Transverse colon (tissue), 4 donors: ENCODE results near the gene FGR.

Source experiments
- CTCF ChIP-seq, 5 experiments: fragments of 200-600 bp in 3 of 5; fragments of 450-650 bp in 2 of 5; sonication (generic) in 3 of 5; IDR thresholded peaks; 1 replicate in 2 of 5; 2 replicates in 3 of 5; pipeline ENCODE4 v1.5.1; 2016 to 2017; ENCODE audit warnings: antibody characterized with exemption in 5 of 5, inconsistent platforms in 3 of 5, mild to moderate bottlenecking in 2 of 5, moderate library complexity in 1 of 5
- POLR2A ChIP-seq: fragments of 450-650 bp; IDR thresholded peaks from one replicate; pipeline ENCODE4 v1.6.1; 2016; ENCODE audit warnings: antibody characterized with exemption, mild to moderate bottlenecking, moderate library complexity
- POLR2AphosphoS5 ChIP-seq, 3 donors: sonication (generic); formaldehyde crosslinking; IDR thresholded peaks; one replicate each; pipeline ENCODE4 v1.6.1; 2016; ENCODE audit warnings: antibody characterized with exemption in 3 of 3

DNA sequence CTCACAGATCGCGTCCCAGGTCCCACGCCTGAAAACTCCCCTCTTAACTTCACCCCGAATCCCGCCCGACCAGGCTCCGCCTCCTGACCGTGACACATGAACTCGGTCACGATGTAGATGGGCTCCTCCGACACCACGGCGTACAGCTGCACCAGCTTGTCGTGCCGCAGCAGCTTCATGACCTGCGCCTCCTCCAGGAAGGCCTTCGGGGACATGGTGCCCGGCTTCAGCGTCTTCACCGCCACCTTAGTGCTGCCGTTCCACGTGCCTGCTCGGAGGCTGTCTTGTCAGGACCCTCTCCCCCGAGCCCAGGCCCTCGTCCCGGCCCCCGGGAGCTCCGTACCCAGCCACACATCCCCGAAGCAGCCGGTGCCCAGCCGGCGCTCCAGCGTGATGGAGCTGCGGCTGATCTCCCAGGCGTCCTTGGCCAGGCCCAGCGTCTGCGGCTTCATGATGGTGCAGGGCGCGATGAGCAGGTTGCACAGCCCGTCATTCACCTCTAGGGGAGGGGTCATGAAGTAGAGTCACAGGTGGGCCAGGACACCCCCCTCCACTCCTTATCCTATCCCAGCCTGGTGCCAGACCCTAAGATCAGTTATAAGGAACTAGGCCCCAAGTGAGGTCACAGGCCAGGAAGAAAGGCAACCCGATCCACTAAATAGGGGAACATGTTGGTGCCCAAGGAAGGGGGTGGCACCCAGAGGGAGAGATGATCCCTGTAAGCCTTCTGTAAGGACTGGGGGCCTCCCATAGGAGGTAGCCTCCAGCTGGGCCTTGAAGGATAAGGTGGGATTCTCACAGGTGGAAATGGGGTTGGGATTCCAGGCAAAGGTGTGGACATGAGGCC lies 19.4 kb downstream of the FGR start:
- TF ChIP-seq CTCF (IDR thresholded peaks at IDR 0.05) (no peak), POLR2A (no peak), POLR2AphosphoS5 (IDR thresholded peaks at IDR 0.05) (no peak)
